Natural killer cell (primary cell): ENCODE results near the gene CAMK2D. TPM values are rescaled to one million over a fixed set of nuclear protein-coding genes. Genes with fewer than 3 reads are reported as not detected.

ENCODE experiments used
- ATAC-seq, 3 donors: fragments of 150-1000 bp in 2 of 3; fragments of 200-7000 bp in 1 of 3; cut with Tn5 transposase; 1 replicate in 1 of 3; 2 replicates in 2 of 3; pipeline ENCODE4 v1.10.0; 2021; ENCODE audit warnings: mild to moderate bottlenecking in 2 of 3, moderate library complexity in 2 of 3
- DNase-seq, 2 donors: peaks; one replicate each; pipeline versions ENCODE4 v3.0.0 to v3.0.0-alpha.2; 2013 to 2021; ENCODE audit warnings: mixed read lengths in 1 of 2
- H3K27ac ChIP-seq: one replicate; pipeline ENCODE4 v1.5.1; 2013; ENCODE audit warnings: mild to moderate bottlenecking, low read length
- H3K27me3 ChIP-seq: one replicate; pipeline ENCODE4 v1.6.1; 2013; ENCODE audit warnings: low read length; ENCODE audit not compliant: control insufficient read depth, insufficient read depth
- H3K36me3 ChIP-seq: one replicate; pipeline ENCODE4 v1.6.1; 2013; ENCODE audit warnings: low read length; ENCODE audit not compliant: control insufficient read depth, insufficient read depth
- H3K4me1 ChIP-seq: one replicate; pipeline ENCODE4 v1.6.1; 2013; ENCODE audit warnings: low read length; ENCODE audit not compliant: control insufficient read depth, insufficient read depth
- H3K4me3 ChIP-seq: one replicate; pipeline ENCODE4 v1.5.1; 2013; ENCODE audit warnings: low read length
- H3K9me3 ChIP-seq: one replicate; pipeline ENCODE4 v1.6.1; 2013; ENCODE audit warnings: low read length; ENCODE audit not compliant: control insufficient read depth, insufficient read depth
- H3K27ac Mint-ChIP-seq, 2 donors: one replicate each; pipeline ENCODE4 v1.8.0; 2022; ENCODE audit warnings: mild to moderate bottlenecking in 2 of 2, mixed read lengths in 2 of 2, moderate library complexity in 1 of 2
- H3K27me3 Mint-ChIP-seq, 2 donors: one replicate each; pipeline ENCODE4 v1.8.0; 2022; ENCODE audit warnings: low read depth in 2 of 2, mixed read lengths in 2 of 2
- H3K36me3 Mint-ChIP-seq: one replicate; pipeline ENCODE4 v1.8.0; 2022; ENCODE audit warnings: mixed read lengths
- H3K4me1 Mint-ChIP-seq, 2 donors: one replicate each; pipeline ENCODE4 v1.8.0; 2022; ENCODE audit warnings: mixed read lengths in 2 of 2
- H3K4me3 Mint-ChIP-seq: one replicate; pipeline ENCODE4 v1.8.0; 2022; ENCODE audit warnings: mild to moderate bottlenecking, moderate library complexity, mixed read lengths
- H3K9me3 Mint-ChIP-seq, 2 donors: one replicate each; pipeline ENCODE4 v1.8.0; 2022; ENCODE audit warnings: mixed read lengths in 2 of 2
- CTCF ChIP-seq: fragments of 200-600 bp; IDR thresholded peaks from one replicate; pipeline ENCODE4 v1.8.0; 2022; ENCODE audit warnings: antibody characterized with exemption
- WGBS: methylation state at CpG from one replicate; pipeline ENCODE4 v1.1.7; 2013; ENCODE audit warnings: missing lambda C conversion rate; ENCODE audit not compliant: insufficient coverage; 5-methylcytosine and 5-hydroxymethylcytosine counted together
- intact Hi-C: fragments of 100-400 bp; cut with micrococcal nuclease; formaldehyde crosslinking; loops from one replicate; pipeline ENCODE4 v1.14.2; 2022
- total RNA-seq, 4 donors: library from RNA; stranded (reverse); fragments of 120-200 nt in 1 of 4; gene quantifications; one replicate each; pipeline versions ENCODE4 v1.2.3 to v1.2.4, GENCODE V29; 2013 to 2022

CAMK2D gene
- total RNA-seq, 3 donors from 2014 or later (not counting 1 experiment from before 2014, with no cell fraction given) = 31.6 to 40.1 (median 34.5) TPM

- Mint-ChIP-seq H3K27me3 (no peaks in the 10 kb centered on the region), H3K27ac (no peak overlapping the region), H3K4me3 (no peak overlapping the region), H3K9me3 (no peaks in the 10 kb centered on the region), H3K36me3 (no peaks in the 10 kb centered on the region), H3K4me1 (peaks cover 8 to 13% of the 10 kb centered on the region in 2 donors)
- intact Hi-C loops = no loop called here
- peak in 1 of 3 donors; percentile 32 for ATAC-seq
- no peak for TF ChIP-seq CTCF
- H3K27me3 ChIP-seq = no peaks in the 10 kb centered on the region
- DNase-seq = no peak
- H3K9me3 ChIP-seq = no peaks in the 10 kb centered on the region
- H3K36me3 ChIP-seq = peaks cover 4% of the 10 kb centered on the region
- no peak overlapping the region for H3K27ac ChIP-seq
- no peak overlapping the region for H3K4me3 ChIP-seq
- no peaks in the 10 kb centered on the region for H3K4me1 ChIP-seq
These were observed 138.2 kb downstream of the CAMK2D start for GRCh38 chr4:113623274-113623894.

GRCh38 chr4:113621633-113622032 is 139.9 kb downstream of the CAMK2D start:
- Mint-ChIP-seq H3K27me3 (no peaks in the 10 kb centered on the region), H3K4me3 (no peak overlapping the region), H3K4me1 (peaks cover 8 to 17% of the 10 kb centered on the region in 2 donors), H3K27ac (no peak overlapping the region), H3K9me3 (no peaks in the 10 kb centered on the region), H3K36me3 (no peaks in the 10 kb centered on the region)
- no peaks in the 10 kb centered on the region for H3K4me1 ChIP-seq
- ATAC-seq (no peak), DNase-seq (no peak)
- no peaks in the 10 kb centered on the region for H3K9me3 ChIP-seq
- H3K36me3 ChIP-seq = peaks cover 4% of the 10 kb centered on the region
- WGBS = 97% methylated on average over 2 of the region's 2 CpGs
- no peak for TF ChIP-seq CTCF
- H3K27ac ChIP-seq = no peak overlapping the region
- intact Hi-C loops = no loop called here
- no peak overlapping the region for H3K4me3 ChIP-seq
- no peaks in the 10 kb centered on the region for H3K27me3 ChIP-seq

GRCh38 chr4:113620032-113620431 is 141.5 kb downstream of the CAMK2D start:
- no peak for TF ChIP-seq CTCF
- Histone ChIP-seq H3K27ac (no peak overlapping the region), H3K27me3 (no peaks in the 10 kb centered on the region), H3K36me3 (peaks cover 4% of the 10 kb centered on the region), H3K9me3 (no peaks in the 10 kb centered on the region), H3K4me3 (no peak overlapping the region), H3K4me1 (no peaks in the 10 kb centered on the region)
- WGBS = 89% methylated on average over 1 of the region's 2 CpGs
- no peaks in the 10 kb centered on the region for H3K9me3 Mint-ChIP-seq
- no peaks in the 10 kb centered on the region for H3K36me3 Mint-ChIP-seq
- no peaks in the 10 kb centered on the region for H3K27me3 Mint-ChIP-seq
- H3K4me1 Mint-ChIP-seq = peaks cover 10 to 18% of the 10 kb centered on the region in 2 donors
- no peak overlapping the region for H3K27ac Mint-ChIP-seq
- ATAC-seq (no peak), DNase-seq (no peak)
- no peak overlapping the region for H3K4me3 Mint-ChIP-seq
- intact Hi-C loops = no loop called here

GRCh38 chr4:113619526-113619925 is 142.0 kb downstream of the CAMK2D start:
- H3K9me3 ChIP-seq = no peaks in the 10 kb centered on the region
- 98% methylated on average over 3 of the region's 4 CpGs for WGBS
- H3K9me3 Mint-ChIP-seq = no peaks in the 10 kb centered on the region
- H3K4me1 Mint-ChIP-seq = peaks cover 15 to 20% of the 10 kb centered on the region in 2 donors
- no peak for TF ChIP-seq CTCF
- no peak overlapping the region for H3K4me3 Mint-ChIP-seq
- H3K27me3 Mint-ChIP-seq = no peaks in the 10 kb centered on the region
- H3K27me3 ChIP-seq = no peaks in the 10 kb centered on the region
- intact Hi-C loops = no loop called here
- peaks cover 4% of the 10 kb centered on the region for H3K36me3 ChIP-seq
- H3K4me1 ChIP-seq = no peaks in the 10 kb centered on the region
- no peak overlapping the region for H3K27ac ChIP-seq
- H3K4me3 ChIP-seq = no peak overlapping the region
- DNase-seq (no peak), ATAC-seq (no peak)
- H3K36me3 Mint-ChIP-seq = no peaks in the 10 kb centered on the region
- no peak overlapping the region for H3K27ac Mint-ChIP-seq
